SK-N-SH treated with all-trans-retinoic acid at 6 μM for 48 hours (cell line): Measurements from ENCODE around the gene SOX3.

Experiments used
- ATAC-seq: fragments of 200-7000 bp; cut with Tn5 transposase; 3 replicates; pipeline ENCODE4 v1.9.1; 2020; ENCODE audit warnings: mild to moderate bottlenecking, moderate library complexity
- ARNTL ChIP-seq: fragments of 450-650 bp; formaldehyde crosslinking; IDR thresholded peaks from 2 replicates; pipeline ENCODE4 v1.5.0; 2020; ENCODE audit warnings: low read depth, mild to moderate bottlenecking, moderate library complexity, borderline replicate concordance
- BACH2 ChIP-seq: fragments of 250-450 bp; sonication (Bioruptor Pico); IDR thresholded peaks from 2 replicates; pipeline ENCODE4 v1.9.0; 2021; ENCODE audit warnings: mild to moderate bottlenecking, borderline replicate concordance
- CSDC2 ChIP-seq: fragments of 250-450 bp; sonication (Bioruptor Pico); IDR thresholded peaks from 2 replicates; pipeline ENCODE4 v1.5.0; 2020; ENCODE audit warnings: mild to moderate bottlenecking, moderate library complexity
- ESRRG ChIP-seq: fragments of 250-450 bp; sonication (Bioruptor Pico); IDR thresholded peaks from 2 replicates; pipeline ENCODE4 v1.6.1; 2021; ENCODE audit warnings: mild to moderate bottlenecking
- GLIS3 ChIP-seq: fragments of 250-450 bp; sonication (Bioruptor Pico); IDR thresholded peaks from 2 replicates; pipeline ENCODE4 v1.5.0; 2020; ENCODE audit warnings: mild to moderate bottlenecking, moderate library complexity
- ISL1 ChIP-seq: fragments of 250-450 bp; sonication (Bioruptor Pico); IDR thresholded peaks from 2 replicates; pipeline ENCODE4 v2.1.2; 2022; ENCODE audit warnings: mild to moderate bottlenecking, moderate library complexity
- OSR1 ChIP-seq: fragments of 250-450 bp; sonication (Bioruptor Pico); IDR thresholded peaks from 2 replicates; pipeline ENCODE4 v1.8.0; 2022; ENCODE audit warnings: moderate library complexity, mild to moderate bottlenecking, inconsistent platforms
- PPARA ChIP-seq: fragments of 250-450 bp; sonication (Bioruptor Pico); IDR thresholded peaks from 2 replicates; pipeline ENCODE4 v1.5.0; 2020; ENCODE audit warnings: mild to moderate bottlenecking, borderline replicate concordance
- RARB ChIP-seq: fragments of 250-450 bp; sonication (Bioruptor Pico); IDR thresholded peaks from 2 replicates; pipeline ENCODE4 v1.8.0; 2021; ENCODE audit warnings: mild to moderate bottlenecking, moderate library complexity
- SNAI2 ChIP-seq: fragments of 250-450 bp; sonication (Bioruptor Pico); IDR thresholded peaks from 2 replicates; pipeline ENCODE4 v1.5.0; 2020; ENCODE audit warnings: mild to moderate bottlenecking, moderate library complexity
- TCF4 ChIP-seq: fragments of 250-450 bp; sonication (Bioruptor Pico); IDR thresholded peaks from 2 replicates; pipeline ENCODE4 v1.8.0; 2021; ENCODE audit warnings: mild to moderate bottlenecking, moderate library complexity, borderline replicate concordance
- ZC3H10 ChIP-seq: fragments of 250-450 bp; sonication (Bioruptor Pico); IDR thresholded peaks from 2 replicates; pipeline ENCODE4 v1.5.1; 2021; ENCODE audit warnings: mild to moderate bottlenecking, moderate library complexity
- ZFP3 ChIP-seq: fragments of 250-450 bp; sonication (Bioruptor Pico); IDR thresholded peaks from 2 replicates; pipeline ENCODE4 v1.5.0; 2020; ENCODE audit warnings: mild to moderate bottlenecking, moderate library complexity
- ZFP30 ChIP-seq: fragments of 450-650 bp; formaldehyde crosslinking; IDR thresholded peaks from 2 replicates; pipeline ENCODE4 v1.5.0; 2022; ENCODE audit warnings: mild to moderate bottlenecking, moderate library complexity
- ZNF565 ChIP-seq: fragments of 450-650 bp; formaldehyde crosslinking; conservative IDR thresholded peaks from 2 replicates; pipeline ENCODE4 v1.5.0; 2020; ENCODE audit warnings: low read depth, mild to moderate bottlenecking, moderate library complexity
- ZNF70 ChIP-seq: fragments of 450-650 bp; formaldehyde crosslinking; IDR thresholded peaks from 2 replicates; pipeline ENCODE4 v1.5.0; 2020; ENCODE audit warnings: mild to moderate bottlenecking, moderate library complexity
- ZNF8 ChIP-seq: fragments of 450-650 bp; formaldehyde crosslinking; IDR thresholded peaks from 2 replicates; pipeline ENCODE4 v1.5.0; 2020; ENCODE audit warnings: mild to moderate bottlenecking, moderate library complexity
- TF ChIP-seq, protein P1 (sequence below): fragments of 250-450 bp; sonication (Bioruptor Pico); IDR thresholded peaks from 2 replicates; pipeline ENCODE4 v1.8.0; 2021; ENCODE audit warnings: low read depth, mild to moderate bottlenecking, moderate library complexity, borderline replicate concordance
- TF ChIP-seq, protein P2 (sequence below): fragments of 250-450 bp; sonication (Bioruptor Pico); IDR thresholded peaks from 2 replicates; pipeline ENCODE4 v1.5.0; 2020; ENCODE audit warnings: mild to moderate bottlenecking, moderate library complexity
- TF ChIP-seq, protein P3 (sequence below): fragments of 250-450 bp; sonication (Bioruptor Pico); IDR thresholded peaks from 2 replicates; pipeline ENCODE4 v1.5.1; 2020; ENCODE audit warnings: low read depth, mild to moderate bottlenecking, moderate library complexity

SOX3 gene

DNA sequence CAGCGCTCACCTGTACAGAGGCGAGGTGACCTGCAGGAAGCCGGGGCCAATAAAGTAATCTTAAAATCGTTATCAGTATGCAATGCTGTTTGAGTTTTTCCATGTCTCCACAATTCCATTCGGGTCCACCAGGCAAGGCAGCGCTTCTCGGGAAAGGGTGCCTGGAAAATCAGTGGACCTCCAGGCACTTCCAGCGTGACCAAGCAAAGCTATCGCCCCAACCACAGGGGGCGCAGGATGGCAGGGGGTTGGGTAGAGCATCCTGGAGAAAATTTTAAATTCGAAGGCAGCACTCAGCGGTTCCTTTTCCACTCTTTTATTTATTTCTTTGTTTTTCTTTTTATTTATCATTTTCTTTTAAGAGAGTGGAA lies 5.4 kb upstream of the SOX3 start:
- no peak for TF ChIP-seq RARB (CRISPR knock-in tag)
- TF ChIP-seq ESRRG (CRISPR knock-in tag) = no peak
- TF ChIP-seq, protein P1, sequence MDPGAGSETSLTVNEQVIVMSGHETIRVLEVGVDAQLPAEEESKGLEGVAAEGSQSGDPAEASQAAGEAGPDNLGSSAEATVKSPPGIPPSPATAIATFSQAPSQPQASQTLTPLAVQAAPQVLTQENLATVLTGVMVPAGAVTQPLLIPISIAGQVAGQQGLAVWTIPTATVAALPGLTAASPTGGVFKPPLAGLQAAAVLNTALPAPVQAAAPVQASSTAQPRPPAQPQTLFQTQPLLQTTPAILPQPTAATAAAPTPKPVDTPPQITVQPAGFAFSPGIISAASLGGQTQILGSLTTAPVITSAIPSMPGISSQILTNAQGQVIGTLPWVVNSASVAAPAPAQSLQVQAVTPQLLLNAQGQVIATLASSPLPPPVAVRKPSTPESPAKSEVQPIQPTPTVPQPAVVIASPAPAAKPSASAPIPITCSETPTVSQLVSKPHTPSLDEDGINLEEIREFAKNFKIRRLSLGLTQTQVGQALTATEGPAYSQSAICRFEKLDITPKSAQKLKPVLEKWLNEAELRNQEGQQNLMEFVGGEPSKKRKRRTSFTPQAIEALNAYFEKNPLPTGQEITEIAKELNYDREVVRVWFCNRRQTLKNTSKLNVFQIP = no peak
- TF ChIP-seq OSR1 (CRISPR knock-in tag) = no peak
- TF ChIP-seq, protein P2, sequence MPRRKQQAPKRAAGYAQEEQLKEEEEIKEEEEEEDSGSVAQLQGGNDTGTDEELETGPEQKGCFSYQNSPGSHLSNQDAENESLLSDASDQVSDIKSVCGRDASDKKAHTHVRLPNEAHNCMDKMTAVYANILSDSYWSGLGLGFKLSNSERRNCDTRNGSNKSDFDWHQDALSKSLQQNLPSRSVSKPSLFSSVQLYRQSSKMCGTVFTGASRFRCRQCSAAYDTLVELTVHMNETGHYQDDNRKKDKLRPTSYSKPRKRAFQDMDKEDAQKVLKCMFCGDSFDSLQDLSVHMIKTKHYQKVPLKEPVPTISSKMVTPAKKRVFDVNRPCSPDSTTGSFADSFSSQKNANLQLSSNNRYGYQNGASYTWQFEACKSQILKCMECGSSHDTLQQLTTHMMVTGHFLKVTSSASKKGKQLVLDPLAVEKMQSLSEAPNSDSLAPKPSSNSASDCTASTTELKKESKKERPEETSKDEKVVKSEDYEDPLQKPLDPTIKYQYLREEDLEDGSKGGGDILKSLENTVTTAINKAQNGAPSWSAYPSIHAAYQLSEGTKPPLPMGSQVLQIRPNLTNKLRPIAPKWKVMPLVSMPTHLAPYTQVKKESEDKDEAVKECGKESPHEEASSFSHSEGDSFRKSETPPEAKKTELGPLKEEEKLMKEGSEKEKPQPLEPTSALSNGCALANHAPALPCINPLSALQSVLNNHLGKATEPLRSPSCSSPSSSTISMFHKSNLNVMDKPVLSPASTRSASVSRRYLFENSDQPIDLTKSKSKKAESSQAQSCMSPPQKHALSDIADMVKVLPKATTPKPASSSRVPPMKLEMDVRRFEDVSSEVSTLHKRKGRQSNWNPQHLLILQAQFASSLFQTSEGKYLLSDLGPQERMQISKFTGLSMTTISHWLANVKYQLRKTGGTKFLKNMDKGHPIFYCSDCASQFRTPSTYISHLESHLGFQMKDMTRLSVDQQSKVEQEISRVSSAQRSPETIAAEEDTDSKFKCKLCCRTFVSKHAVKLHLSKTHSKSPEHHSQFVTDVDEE = no peak
- TF ChIP-seq ZFP3 (CRISPR knock-in tag) = no peak
- no peak for TF ChIP-seq CSDC2 (CRISPR knock-in tag)
- TF ChIP-seq ZC3H10 (CRISPR knock-in tag) = no peak
- no peak for ATAC-seq

DNA sequence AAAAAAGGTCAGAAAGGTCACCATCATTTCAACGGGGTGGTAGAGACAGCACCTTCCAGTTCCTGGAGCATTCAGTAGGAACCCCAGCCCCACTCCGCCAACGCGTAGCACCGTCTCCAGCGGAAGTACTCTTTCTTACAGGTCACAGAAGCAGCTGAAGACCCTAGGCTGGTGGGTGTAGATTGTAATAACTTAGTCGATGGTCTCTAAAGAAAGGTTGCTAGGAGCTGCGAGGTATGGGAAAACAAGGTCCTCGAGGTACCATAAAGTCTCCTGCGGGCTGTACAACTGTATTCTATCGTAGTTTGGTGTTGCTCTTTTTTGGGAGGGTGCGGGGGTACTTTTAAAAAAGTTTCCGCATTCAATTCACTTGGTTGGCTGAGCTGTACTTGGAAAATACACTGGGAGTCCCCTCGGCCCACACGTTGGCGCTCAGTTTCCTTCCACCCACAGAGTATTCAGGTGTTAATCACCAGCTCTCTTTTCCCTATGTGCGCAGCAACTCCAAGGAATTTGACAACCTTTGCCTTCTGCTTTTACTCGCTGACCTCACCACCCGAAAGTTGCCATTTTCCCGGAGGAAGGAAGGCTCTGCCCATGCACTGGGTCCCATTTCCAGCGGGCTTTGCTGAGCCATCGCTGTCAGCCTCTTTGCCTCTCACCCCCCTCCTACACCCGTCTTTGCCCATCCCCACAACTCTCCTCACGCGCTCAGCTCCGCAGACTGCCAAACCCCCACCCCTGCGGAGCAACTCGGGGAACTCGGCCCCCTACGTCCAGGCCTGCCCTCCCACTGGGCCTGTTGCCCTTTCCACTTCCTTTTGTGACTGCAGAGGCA lies 4.8 kb upstream of the SOX3 start:
- no peak for ATAC-seq
- TF ChIP-seq ZFP30 (no peak), ZNF70 (CRISPR knock-in tag) (no peak), ISL1 (no peak), ZNF8 (CRISPR knock-in tag) (no peak), GLIS3 (CRISPR knock-in tag) (no peak), OSR1 (CRISPR knock-in tag) (no peak), ZC3H10 (CRISPR knock-in tag) (no peak), BACH2 (CRISPR knock-in tag) (no peak)
- TF ChIP-seq, protein P3, sequence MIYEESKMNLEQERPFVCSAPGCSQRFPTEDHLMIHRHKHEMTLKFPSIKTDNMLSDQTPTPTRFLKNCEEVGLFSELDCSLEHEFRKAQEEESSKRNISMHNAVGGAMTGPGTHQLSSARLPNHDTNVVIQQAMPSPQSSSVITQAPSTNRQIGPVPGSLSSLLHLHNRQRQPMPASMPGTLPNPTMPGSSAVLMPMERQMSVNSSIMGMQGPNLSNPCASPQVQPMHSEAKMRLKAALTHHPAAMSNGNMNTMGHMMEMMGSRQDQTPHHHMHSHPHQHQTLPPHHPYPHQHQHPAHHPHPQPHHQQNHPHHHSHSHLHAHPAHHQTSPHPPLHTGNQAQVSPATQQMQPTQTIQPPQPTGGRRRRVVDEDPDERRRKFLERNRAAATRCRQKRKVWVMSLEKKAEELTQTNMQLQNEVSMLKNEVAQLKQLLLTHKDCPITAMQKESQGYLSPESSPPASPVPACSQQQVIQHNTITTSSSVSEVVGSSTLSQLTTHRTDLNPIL (CRISPR knock-in tag) = no peak
- TF ChIP-seq, protein P1 = no peak

DNA sequence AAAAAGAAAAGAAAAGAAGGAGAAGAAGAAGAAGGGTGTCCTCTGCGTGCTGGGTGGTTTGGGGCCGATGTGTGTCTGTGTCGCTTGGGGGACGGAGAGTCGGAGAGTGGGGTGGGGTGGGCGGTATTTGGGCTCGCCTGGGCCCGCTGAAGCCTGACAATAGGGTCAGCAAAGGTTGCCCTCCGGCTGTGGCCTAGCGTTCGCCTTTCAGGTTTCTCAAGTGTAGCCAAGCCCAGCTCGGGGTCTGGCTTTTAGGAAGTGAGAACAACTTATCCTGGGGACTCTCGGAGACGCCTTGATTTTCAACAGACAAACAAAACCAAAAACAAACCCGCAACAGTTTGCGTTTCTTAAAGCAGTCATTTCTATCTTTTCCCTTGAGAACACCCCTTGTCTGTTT lies 4.1 kb upstream of the SOX3 start:
- TF ChIP-seq ZNF565 (CRISPR knock-in tag) (no peak), PPARA (CRISPR knock-in tag) (no peak), RARB (CRISPR knock-in tag) (no peak), SNAI2 (no peak), OSR1 (CRISPR knock-in tag) (no peak), ARNTL (CRISPR knock-in tag) (no peak), ESRRG (CRISPR knock-in tag) (no peak), TCF4 (CRISPR knock-in tag) (no peak), ZFP30 (no peak), BACH2 (CRISPR knock-in tag) (no peak)
- TF ChIP-seq, protein P1 = no peak
- TF ChIP-seq, protein P2 = no peak
- ATAC-seq = no peak
